ENCODE data around the gene CCDC92.

The CCDC92 gene

DNA sequence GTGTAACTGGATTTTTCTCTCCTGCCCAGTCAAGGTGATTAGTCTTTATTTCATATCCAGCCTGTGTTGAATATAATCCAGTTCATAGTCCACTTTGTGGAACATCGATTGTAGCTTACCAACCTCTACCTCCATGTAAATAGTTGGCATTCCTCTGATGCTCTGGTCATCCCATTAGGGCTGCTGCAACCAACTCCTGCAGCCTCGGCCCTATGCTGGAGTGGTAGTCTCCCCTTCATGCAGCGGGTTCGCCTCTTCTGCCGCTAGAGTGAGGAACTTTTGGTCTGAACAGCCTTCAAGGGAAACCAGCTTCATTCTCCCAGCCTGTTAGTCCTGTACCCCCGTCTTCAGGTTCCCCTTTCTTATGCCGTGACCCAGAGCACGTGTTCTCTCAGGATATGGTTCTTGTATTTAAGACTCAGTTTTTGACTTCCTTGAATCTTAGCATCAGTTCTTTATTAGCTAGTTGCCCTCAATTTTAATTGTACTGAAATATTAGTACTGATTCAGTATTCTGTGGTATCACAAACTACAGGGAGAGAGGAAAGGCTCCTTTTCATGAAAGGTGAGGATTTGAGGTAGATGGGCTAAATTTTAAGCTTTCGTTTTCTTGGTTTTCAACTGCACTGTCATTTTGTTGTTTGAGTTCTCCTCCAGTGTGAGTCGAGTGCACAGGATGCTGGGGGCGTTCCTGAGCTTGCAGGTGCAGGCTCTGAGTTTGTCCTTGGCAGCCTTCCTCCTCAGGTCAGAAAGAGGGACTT is 33.6 kb upstream of the CCDC92 start:
- H3K36me3 ChIP-seq = no peaks in the 10 kb centered on the region
- TF ChIP-seq, protein P1, sequence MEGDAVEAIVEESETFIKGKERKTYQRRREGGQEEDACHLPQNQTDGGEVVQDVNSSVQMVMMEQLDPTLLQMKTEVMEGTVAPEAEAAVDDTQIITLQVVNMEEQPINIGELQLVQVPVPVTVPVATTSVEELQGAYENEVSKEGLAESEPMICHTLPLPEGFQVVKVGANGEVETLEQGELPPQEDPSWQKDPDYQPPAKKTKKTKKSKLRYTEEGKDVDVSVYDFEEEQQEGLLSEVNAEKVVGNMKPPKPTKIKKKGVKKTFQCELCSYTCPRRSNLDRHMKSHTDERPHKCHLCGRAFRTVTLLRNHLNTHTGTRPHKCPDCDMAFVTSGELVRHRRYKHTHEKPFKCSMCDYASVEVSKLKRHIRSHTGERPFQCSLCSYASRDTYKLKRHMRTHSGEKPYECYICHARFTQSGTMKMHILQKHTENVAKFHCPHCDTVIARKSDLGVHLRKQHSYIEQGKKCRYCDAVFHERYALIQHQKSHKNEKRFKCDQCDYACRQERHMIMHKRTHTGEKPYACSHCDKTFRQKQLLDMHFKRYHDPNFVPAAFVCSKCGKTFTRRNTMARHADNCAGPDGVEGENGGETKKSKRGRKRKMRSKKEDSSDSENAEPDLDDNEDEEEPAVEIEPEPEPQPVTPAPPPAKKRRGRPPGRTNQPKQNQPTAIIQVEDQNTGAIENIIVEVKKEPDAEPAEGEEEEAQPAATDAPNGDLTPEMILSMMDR (IDR thresholded peaks at IDR 0.05) = no peak
- no peaks in the 10 kb centered on the region for H3K27me3 ChIP-seq
- H3K4me3 ChIP-seq (ENCODE audit: low read depth in 1 of 2, low read length in 1 of 2) = no peak overlapping the region
- H3K27ac ChIP-seq = no peak overlapping the region
- no peaks in the 10 kb centered on the region for H3K9me3 ChIP-seq
- peaks cover 11 to 14% of the 10 kb centered on the region in 2 experiments for H3K4me1 ChIP-seq (ENCODE audit: control insufficient read depth in 1 of 2, insufficient read depth in 1 of 2, low read depth in 1 of 2, low read length in 1 of 2)

DNA sequence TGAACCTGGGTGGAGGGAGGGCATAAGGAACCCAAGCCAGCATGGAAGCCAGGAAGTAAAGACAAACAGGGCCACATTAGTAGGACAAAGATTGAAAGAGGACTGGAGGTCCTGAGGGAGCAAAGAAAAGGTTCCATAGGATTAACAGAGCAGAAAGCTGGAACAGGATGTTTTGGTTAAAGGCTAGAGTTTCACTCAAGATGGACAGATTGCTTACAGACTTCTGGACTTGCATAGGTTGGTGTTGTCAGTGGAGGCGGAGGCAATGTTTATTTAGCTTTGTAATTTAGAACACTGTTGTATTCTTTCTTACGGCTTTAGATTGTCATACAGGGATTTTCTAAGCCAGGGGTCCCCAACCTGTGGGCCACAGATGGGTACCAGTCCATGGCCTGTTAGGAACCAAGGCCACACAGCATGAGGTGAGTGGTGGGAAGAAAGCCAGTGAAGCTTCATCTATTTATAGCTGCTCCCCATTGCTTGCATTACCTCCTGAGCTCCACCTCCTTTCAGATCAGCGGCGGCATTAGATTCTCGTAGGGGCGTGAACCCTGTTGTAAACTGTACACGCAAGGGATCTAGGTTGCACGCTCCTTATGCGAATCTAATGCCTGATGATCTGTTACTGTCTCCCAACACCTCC is 31.7 kb upstream of the CCDC92 start:
- H3K27ac ChIP-seq = no peak overlapping the region
- no peaks in the 10 kb centered on the region for H3K27me3 ChIP-seq
- H3K4me1 ChIP-seq (ENCODE audit: control insufficient read depth in 1 of 2, insufficient read depth in 1 of 2, low read depth in 1 of 2, low read length in 1 of 2) = peaks cover 11 to 14% of the 10 kb centered on the region in 2 experiments
- H3K36me3 ChIP-seq = no peaks in the 10 kb centered on the region
- no peaks in the 10 kb centered on the region for H3K9me3 ChIP-seq
- TF ChIP-seq, protein P1 (IDR thresholded peaks at IDR 0.05) = no peak
- H3K4me3 ChIP-seq (ENCODE audit: low read depth in 1 of 2, low read length in 1 of 2) = no peak overlapping the region

DNA sequence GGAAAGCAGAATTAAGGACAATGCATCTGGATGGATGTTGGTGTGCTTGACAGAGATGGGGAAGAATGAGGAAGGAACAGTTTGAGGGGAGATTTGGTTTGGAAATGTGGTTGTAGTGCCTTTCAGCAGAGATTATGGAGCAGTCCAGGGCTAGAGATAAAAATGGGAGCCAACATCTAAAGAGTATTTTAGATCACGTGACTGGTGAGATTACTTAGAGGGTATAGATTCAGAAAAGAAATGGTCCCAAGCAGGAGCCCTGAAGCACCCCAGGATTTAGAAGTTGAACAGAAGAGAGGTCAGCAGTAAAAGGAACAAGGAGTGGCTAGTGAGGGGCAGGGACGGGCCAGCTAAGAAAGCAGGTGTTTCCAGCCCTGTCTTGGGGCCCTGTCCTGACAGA is 30.0 kb upstream of the CCDC92 start:
- Histone ChIP-seq H3K4me3 (ENCODE audit: low read depth in 1 of 2, low read length in 1 of 2) (no peak overlapping the region), H3K9me3 (no peaks in the 10 kb centered on the region), H3K4me1 (ENCODE audit: control insufficient read depth in 1 of 2, insufficient read depth in 1 of 2, low read depth in 1 of 2, low read length in 1 of 2) (peaks cover 4 to 6% of the 10 kb centered on the region in 2 experiments), H3K27ac (no peak overlapping the region), H3K36me3 (no peaks in the 10 kb centered on the region), H3K27me3 (no peaks in the 10 kb centered on the region)
- TF ChIP-seq, protein P1 (IDR thresholded peaks at IDR 0.05) = no peak

DNA sequence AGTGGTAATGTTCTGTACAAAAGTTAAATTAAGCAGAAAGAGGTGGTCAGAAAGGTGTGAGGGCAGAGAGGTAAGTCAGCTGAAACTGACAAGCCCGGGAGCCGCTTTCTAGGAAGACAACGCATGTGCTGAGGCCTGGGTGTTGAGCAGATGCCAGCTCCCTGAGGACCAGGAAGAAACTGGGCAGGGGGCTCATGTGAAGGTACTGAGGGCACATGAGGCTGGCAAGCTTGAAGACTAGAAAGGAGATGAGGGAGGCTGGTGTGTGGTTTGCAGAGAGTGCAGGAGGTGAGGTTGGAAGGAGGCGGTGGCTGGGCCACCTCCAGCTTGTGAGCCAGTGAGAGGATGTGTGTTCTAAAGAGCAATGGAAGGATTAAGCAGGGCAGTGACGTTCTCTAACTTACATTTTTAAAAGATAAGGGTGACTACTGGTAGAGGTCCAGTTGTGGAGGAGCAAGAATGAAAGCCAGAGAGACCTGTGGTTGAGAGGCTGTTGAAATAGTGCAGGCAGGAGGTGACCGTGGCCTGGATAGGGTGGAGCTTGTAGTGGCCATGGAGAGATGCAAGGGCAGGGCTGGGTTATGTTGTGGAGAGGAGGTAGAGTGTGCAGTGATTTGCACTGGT is 29.5 kb upstream of the CCDC92 start:
- TF ChIP-seq, protein P1 (IDR thresholded peaks at IDR 0.05) = no peak
- Histone ChIP-seq H3K27ac (no peak overlapping the region), H3K4me3 (ENCODE audit: low read depth in 1 of 2, low read length in 1 of 2) (no peak overlapping the region), H3K36me3 (no peaks in the 10 kb centered on the region), H3K4me1 (ENCODE audit: control insufficient read depth in 1 of 2, insufficient read depth in 1 of 2, low read depth in 1 of 2, low read length in 1 of 2) (peaks cover 3 to 5% of the 10 kb centered on the region in 2 experiments), H3K9me3 (no peaks in the 10 kb centered on the region), H3K27me3 (no peaks in the 10 kb centered on the region)

DNA sequence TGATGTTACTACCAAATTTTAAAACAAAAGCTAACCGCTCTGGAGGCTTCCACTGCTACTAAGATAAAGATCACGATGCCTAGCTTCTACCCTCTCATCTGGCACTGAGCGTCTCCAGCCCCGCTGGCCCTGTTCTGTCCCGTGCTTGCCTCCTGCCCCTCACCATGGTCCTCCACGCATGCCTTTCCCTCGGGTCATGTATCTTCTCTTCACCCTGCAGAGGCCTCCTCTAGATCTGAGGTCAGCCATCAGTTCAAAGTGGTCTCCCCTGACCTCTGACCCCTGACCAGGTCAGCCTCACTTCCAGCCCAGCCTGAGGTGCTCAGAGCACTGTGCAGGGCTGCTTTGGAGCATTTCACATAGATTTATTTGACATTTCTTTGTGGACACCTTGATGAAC is 28.7 kb upstream of the CCDC92 start:
- Histone ChIP-seq H3K27ac (no peak overlapping the region), H3K9me3 (no peaks in the 10 kb centered on the region), H3K4me1 (ENCODE audit: control insufficient read depth in 1 of 2, insufficient read depth in 1 of 2, low read depth in 1 of 2, low read length in 1 of 2) (peaks cover 3 to 4% of the 10 kb centered on the region in 2 experiments), H3K4me3 (ENCODE audit: low read depth in 1 of 2, low read length in 1 of 2) (no peak overlapping the region), H3K27me3 (no peaks in the 10 kb centered on the region), H3K36me3 (no peaks in the 10 kb centered on the region)
- TF ChIP-seq, protein P1 (IDR thresholded peaks at IDR 0.05) = no peak
